OCI-LY1 (cell line): ENCODE results near the gene PTPRG.

Experiments
- H2AFZ ChIP-seq: fragments of 200-600 bp; sonication (generic), shearing (Covaris generic); 2 replicates; pipeline ENCODE4 v1.6.0; 2014; ENCODE audit warnings: antibody characterized with exemption, mild to moderate bottlenecking, low read length
- H3F3A ChIP-seq: fragments of 200-600 bp; sonication (generic), shearing (Covaris generic); 2 replicates; pipeline ENCODE4 v1.6.0; 2014; ENCODE audit warnings: mild to moderate bottlenecking, antibody characterized with exemption, low read length, moderate library complexity; ENCODE audit not compliant: insufficient read depth
- H3K27ac ChIP-seq: fragments of 200-600 bp; sonication (generic); 2 replicates; pipeline ENCODE4 v1.5.1; 2014; ENCODE audit warnings: low read length, mixed run types, mild to moderate bottlenecking, low read depth; ENCODE audit not compliant: poor library complexity, severe bottlenecking
- H3K27me3 ChIP-seq: fragments of 200-600 bp; sonication (generic); 2 replicates; pipeline ENCODE4 v1.6.0; 2014; ENCODE audit warnings: antibody characterized with exemption, mild to moderate bottlenecking, low read length, moderate library complexity; ENCODE audit not compliant: insufficient read depth
- H3K36me3 ChIP-seq: fragments of 200-600 bp; sonication (generic); 2 replicates; pipeline ENCODE4 v1.6.1; 2014; ENCODE audit warnings: mild to moderate bottlenecking, antibody characterized with exemption, low read length, moderate library complexity, mixed read lengths; ENCODE audit not compliant: insufficient read depth
- H3K4me1 ChIP-seq: fragments of 200-600 bp; sonication (generic); 2 replicates; pipeline ENCODE4 v1.5.1; 2014; ENCODE audit warnings: mild to moderate bottlenecking, low read length, moderate library complexity; ENCODE audit not compliant: insufficient read depth, severe bottlenecking
- H3K4me2 ChIP-seq: fragments of 200-600 bp; sonication (generic), shearing (Covaris generic); 2 replicates; pipeline ENCODE4 v1.6.1; 2014; ENCODE audit warnings: low read length
- H3K4me3 ChIP-seq: fragments of 200-600 bp; sonication (generic); 2 replicates; pipeline ENCODE4 v1.5.1; 2014; ENCODE audit warnings: low read length, low read depth, mild to moderate bottlenecking, mixed read lengths; ENCODE audit not compliant: poor library complexity, severe bottlenecking
- H3K79me2 ChIP-seq: fragments of 200-600 bp; shearing (Covaris generic); 2 replicates; pipeline ENCODE4 v1.6.1; 2016; ENCODE audit warnings: mixed run types, low read length, mixed read lengths; ENCODE audit not compliant: insufficient read depth
- H3K9ac ChIP-seq: fragments of 200-600 bp; sonication (generic), shearing (Covaris generic); 2 replicates; pipeline ENCODE4 v1.6.1; 2014; ENCODE audit warnings: mild to moderate bottlenecking, low read length, mixed read lengths
- H3K9me2 ChIP-seq: fragments of 200-600 bp; sonication (generic), shearing (Covaris generic); 2 replicates; pipeline ENCODE4 v1.6.1; 2014; ENCODE audit warnings: low read depth, mild to moderate bottlenecking, low read length, mixed read lengths
- H3K9me3 ChIP-seq: fragments of 200-600 bp; shearing (Covaris generic); 2 replicates; pipeline ENCODE4 v1.6.1; 2014; ENCODE audit warnings: low read length, mixed read lengths
- H4K20me1 ChIP-seq: fragments of 200-600 bp; sonication (generic), shearing (Covaris generic); 2 replicates; pipeline ENCODE4 v1.6.0; 2016; ENCODE audit warnings: mild to moderate bottlenecking, low read length; ENCODE audit not compliant: insufficient read depth
- EZH2 ChIP-seq: fragments of 200-600 bp; sonication (generic), shearing (Covaris generic); IDR thresholded peaks from 2 replicates; pipeline ENCODE4 v1.8.0; 2017; ENCODE audit warnings: borderline replicate concordance, mixed run types, mild to moderate bottlenecking, antibody characterized with exemption, low read length, moderate library complexity, mixed read lengths
- TF ChIP-seq, protein P1 (sequence below): fragments of 200-600 bp; sonication (generic), shearing (Covaris generic); IDR thresholded peaks from 2 replicates; pipeline ENCODE4 v1.5.1; 2017; ENCODE audit warnings: mild to moderate bottlenecking, antibody characterized with exemption, low read length, moderate library complexity, mixed read lengths

The PTPRG gene

DNA sequence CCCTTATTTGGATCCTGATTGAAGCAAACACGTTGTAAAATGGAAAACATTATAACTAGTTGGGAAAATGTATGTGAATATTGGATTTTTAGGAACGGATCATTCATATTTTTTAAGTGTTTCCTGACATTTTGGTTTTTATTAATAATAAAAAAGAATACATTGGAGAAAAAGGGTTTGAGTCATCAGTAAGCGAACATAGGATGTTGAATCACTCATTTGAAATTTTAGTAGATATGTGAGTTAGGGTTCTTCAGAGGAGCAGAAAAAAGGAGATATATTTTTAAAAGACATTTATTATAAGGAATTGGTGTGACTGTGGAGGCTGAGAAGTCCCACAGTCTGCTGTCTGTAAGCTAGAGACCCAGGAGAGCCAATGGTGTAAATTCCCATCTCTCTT lies 258.5 kb downstream of the PTPRG start:
- Histone ChIP-seq H3K9me3 (no peaks in the 10 kb centered on the region), H3F3A (no peaks in the 10 kb centered on the region), H3K9me2 (no peaks in the 10 kb centered on the region), H3K27ac (no peak overlapping the region), H3K36me3 (no peaks in the 10 kb centered on the region), H3K4me3 (no peak overlapping the region), H3K4me1 (no peaks in the 10 kb centered on the region), H3K79me2 (no peaks in the 10 kb centered on the region), H3K9ac (no peak overlapping the region), H4K20me1 (no peaks in the 10 kb centered on the region), H2AFZ (no peak overlapping the region), H3K4me2 (no peak overlapping the region), H3K27me3 (no peaks in the 10 kb centered on the region)
- TF ChIP-seq, protein P1, sequence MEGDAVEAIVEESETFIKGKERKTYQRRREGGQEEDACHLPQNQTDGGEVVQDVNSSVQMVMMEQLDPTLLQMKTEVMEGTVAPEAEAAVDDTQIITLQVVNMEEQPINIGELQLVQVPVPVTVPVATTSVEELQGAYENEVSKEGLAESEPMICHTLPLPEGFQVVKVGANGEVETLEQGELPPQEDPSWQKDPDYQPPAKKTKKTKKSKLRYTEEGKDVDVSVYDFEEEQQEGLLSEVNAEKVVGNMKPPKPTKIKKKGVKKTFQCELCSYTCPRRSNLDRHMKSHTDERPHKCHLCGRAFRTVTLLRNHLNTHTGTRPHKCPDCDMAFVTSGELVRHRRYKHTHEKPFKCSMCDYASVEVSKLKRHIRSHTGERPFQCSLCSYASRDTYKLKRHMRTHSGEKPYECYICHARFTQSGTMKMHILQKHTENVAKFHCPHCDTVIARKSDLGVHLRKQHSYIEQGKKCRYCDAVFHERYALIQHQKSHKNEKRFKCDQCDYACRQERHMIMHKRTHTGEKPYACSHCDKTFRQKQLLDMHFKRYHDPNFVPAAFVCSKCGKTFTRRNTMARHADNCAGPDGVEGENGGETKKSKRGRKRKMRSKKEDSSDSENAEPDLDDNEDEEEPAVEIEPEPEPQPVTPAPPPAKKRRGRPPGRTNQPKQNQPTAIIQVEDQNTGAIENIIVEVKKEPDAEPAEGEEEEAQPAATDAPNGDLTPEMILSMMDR: no peak
- TF ChIP-seq EZH2: no peak

DNA sequence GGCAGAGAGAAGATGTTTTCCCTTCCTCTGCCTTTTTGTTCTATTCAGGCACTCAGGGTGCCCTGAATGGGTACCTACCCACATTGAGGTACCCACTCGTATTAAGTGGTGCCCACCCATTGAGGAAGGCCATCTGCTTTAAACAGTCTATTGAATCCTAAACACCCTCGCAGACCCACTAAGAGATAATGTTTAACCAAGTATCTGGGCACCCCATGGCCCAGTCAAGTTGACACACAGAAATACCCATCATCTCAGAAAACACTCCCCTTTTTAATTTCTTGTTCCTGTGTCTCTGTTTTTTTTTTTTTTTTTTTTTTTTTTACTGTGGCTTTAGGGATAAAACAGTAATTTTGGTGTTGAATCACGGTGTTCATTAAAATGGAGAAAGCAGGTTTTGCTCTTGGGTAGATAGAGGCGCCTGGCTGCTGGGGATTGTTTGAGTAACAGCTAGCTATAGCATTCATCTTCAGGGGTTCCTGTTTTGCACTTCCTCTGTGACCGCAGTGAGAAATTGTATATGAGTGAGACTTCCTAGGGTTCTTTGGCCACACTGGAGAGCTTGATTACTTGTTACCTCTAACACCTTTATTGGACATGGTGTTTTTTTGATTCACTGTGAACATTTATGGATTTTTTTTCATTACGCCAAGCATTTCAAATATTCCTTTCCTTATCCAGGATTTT lies 259.1 kb downstream of the PTPRG start:
- Histone ChIP-seq H4K20me1 (no peaks in the 10 kb centered on the region), H3F3A (no peaks in the 10 kb centered on the region), H3K79me2 (no peaks in the 10 kb centered on the region), H3K4me3 (no peak overlapping the region), H3K9me3 (no peaks in the 10 kb centered on the region), H3K4me2 (no peak overlapping the region), H3K9me2 (no peaks in the 10 kb centered on the region), H3K36me3 (no peaks in the 10 kb centered on the region), H2AFZ (no peak overlapping the region), H3K27ac (no peak overlapping the region), H3K4me1 (no peaks in the 10 kb centered on the region), H3K9ac (no peak overlapping the region), H3K27me3 (no peaks in the 10 kb centered on the region)
- no peak for TF ChIP-seq EZH2
- TF ChIP-seq, protein P1: no peak

DNA sequence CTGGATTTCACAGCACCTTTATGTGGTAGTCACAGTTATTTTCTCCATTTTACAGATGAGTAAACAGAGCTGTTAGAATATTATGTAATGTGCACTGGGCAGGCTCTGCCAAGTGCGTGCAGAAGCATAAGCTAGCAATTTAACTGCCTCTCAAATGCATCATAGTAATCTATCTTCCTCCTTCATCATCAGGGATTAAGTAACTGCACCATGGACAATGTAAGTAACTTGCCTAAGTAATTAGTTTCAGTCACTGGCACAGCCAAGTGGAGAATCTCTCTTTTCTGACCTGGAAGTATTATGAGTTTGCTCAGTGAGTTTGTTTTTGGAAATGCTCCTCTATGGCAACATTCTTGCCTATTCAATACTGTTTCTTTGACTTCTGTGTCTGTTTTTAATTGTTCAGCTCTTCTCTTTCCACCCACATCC lies 260.5 kb downstream of the PTPRG start:
- Histone ChIP-seq H3K9me3 (no peaks in the 10 kb centered on the region), H3K4me3 (no peak overlapping the region), H3K27ac (no peak overlapping the region), H3K27me3 (no peaks in the 10 kb centered on the region), H3K36me3 (no peaks in the 10 kb centered on the region), H3K4me2 (no peak overlapping the region), H4K20me1 (no peaks in the 10 kb centered on the region), H3K79me2 (no peaks in the 10 kb centered on the region), H3K4me1 (no peaks in the 10 kb centered on the region), H3F3A (no peaks in the 10 kb centered on the region), H2AFZ (no peak overlapping the region), H3K9ac (no peak overlapping the region), H3K9me2 (no peaks in the 10 kb centered on the region)
- TF ChIP-seq, protein P1: no peak
- TF ChIP-seq EZH2: no peak
